HepG2 (cell line): ENCODE measurements around the gene ANAPC1. TPM values are rescaled to one million over a fixed set of nuclear protein-coding genes. Genes with fewer than 3 reads are reported as not detected.

ENCODE experiments used
- ARNT2 ChIP-seq: sonication (generic); formaldehyde crosslinking; IDR thresholded peaks from 2 replicates; pipeline ENCODE4 v1.8.0; 2022; ENCODE audit warnings: mild to moderate bottlenecking, low read depth, missing genetic modification reagents, moderate library complexity
- E2F2 ChIP-seq: sonication (generic); formaldehyde crosslinking; IDR thresholded peaks from 2 replicates; pipeline ENCODE4 v1.4.0; 2020; ENCODE audit warnings: missing genetic modification reagents, borderline replicate concordance
- ETV6 ChIP-seq: sonication (generic); formaldehyde crosslinking; conservative IDR thresholded peaks from 2 replicates; pipeline ENCODE4 v1.4.0; 2020; ENCODE audit warnings: missing genetic modification reagents
- IKZF4 ChIP-seq: sonication (generic); formaldehyde crosslinking; IDR thresholded peaks from 2 replicates; pipeline ENCODE4 v1.5.1; 2020; ENCODE audit warnings: borderline replicate concordance, mild to moderate bottlenecking, low read depth, missing genetic modification reagents; ENCODE audit errors: not compliant biosample characterization
- IRF9 ChIP-seq: sonication (generic); formaldehyde crosslinking; IDR thresholded peaks from 2 replicates; pipeline ENCODE4 v1.8.0; 2022; ENCODE audit warnings: missing genetic modification reagents, mild to moderate bottlenecking, borderline replicate concordance
- JUN ChIP-seq: sonication (generic); formaldehyde crosslinking; IDR thresholded peaks from 2 replicates; pipeline ENCODE4 v1.4.0; 2020; ENCODE audit warnings: mild to moderate bottlenecking, missing genetic modification reagents
- MEF2D ChIP-seq: sonication (generic); formaldehyde crosslinking; IDR thresholded peaks from 2 replicates; pipeline ENCODE4 v1.5.1; 2020; ENCODE audit warnings: mild to moderate bottlenecking, missing genetic modification reagents
- NFE2 ChIP-seq: sonication (generic); formaldehyde crosslinking; IDR thresholded peaks from 2 replicates; pipeline ENCODE4 v1.4.0; 2020; ENCODE audit warnings: missing genetic modification reagents
- SMAD1 ChIP-seq: sonication (generic); formaldehyde crosslinking; IDR thresholded peaks from 2 replicates; pipeline ENCODE4 v1.4.0; 2020; ENCODE audit warnings: missing genetic modification reagents, low read depth, mild to moderate bottlenecking, borderline replicate concordance
- TBL1XR1 ChIP-seq: fragments of 150-350 bp; IDR thresholded peaks from 2 replicates; pipeline ENCODE4 v1.6.1; 2014; ENCODE audit warnings: borderline replicate concordance, low read length; ENCODE audit not compliant: partially characterized antibody
- TMF1 ChIP-seq: sonication (generic); formaldehyde crosslinking; IDR thresholded peaks from 2 replicates; pipeline ENCODE4 v1.8.1; 2022; ENCODE audit warnings: low read depth, missing genetic modification reagents
- TRIM24 ChIP-seq: sonication (generic); formaldehyde crosslinking; IDR thresholded peaks from 2 replicates; pipeline ENCODE4 v1.8.0; 2022; ENCODE audit warnings: mild to moderate bottlenecking, missing genetic modification reagents
- ZNF10 ChIP-seq: sonication (generic); formaldehyde crosslinking; IDR thresholded peaks from 2 replicates; pipeline ENCODE4 v1.4.0; 2020; ENCODE audit warnings: mild to moderate bottlenecking, low read depth, missing genetic modification reagents, borderline replicate concordance
- ZNF160 ChIP-seq: sonication (generic); formaldehyde crosslinking; IDR thresholded peaks from 2 replicates; pipeline ENCODE4 v1.8.0; 2022; ENCODE audit warnings: mild to moderate bottlenecking, inconsistent platforms, missing genetic modification reagents
- ZNF3 ChIP-seq: IDR thresholded peaks from 2 replicates; pipeline ENCODE4 v1.7.0; 2017; ENCODE audit warnings: inconsistent platforms
- ZNF431 ChIP-seq: sonication (generic); formaldehyde crosslinking; IDR thresholded peaks from 2 replicates; pipeline ENCODE4 v1.9.0; 2022; ENCODE audit warnings: missing genetic modification reagents, low read depth, mild to moderate bottlenecking, borderline replicate concordance
- ZNF510 ChIP-seq: sonication (generic); formaldehyde crosslinking; IDR thresholded peaks from 2 replicates; pipeline ENCODE4 v1.4.0; 2020; ENCODE audit warnings: low read depth, mild to moderate bottlenecking, missing genetic modification reagents
- polyA plus RNA-seq, 8 experiments: library from polyadenylated mRNA; depleted of rRNA in 3 of 8; stranded (reverse) in 7 of 8; unstranded in 1 of 8; fragments of >200 nt; fragmentation: Illumina TruSeq in 4 of 8; extraction: Trizol in 4 of 8; gene quantifications; 2 replicates each; pipeline versions ENCODE4 v1.2.1 to v1.2.3, GENCODE V29; 2011 to 2016; ENCODE audit warnings: low read depth in 4 of 8, missing spikeins in 1 of 8, mixed read lengths in 1 of 8; ENCODE audit not compliant: insufficient read depth in 1 of 8
- total RNA-seq, 5 experiments: library from RNA; depleted of rRNA; stranded (reverse); fragments of >200 nt; fragmentation: Illumina TruSeq; extraction: Trizol; gene quantifications; 2 replicates each; pipeline ENCODE4 v1.2.3, GENCODE V29; 2016; ENCODE audit warnings: low read depth in 1 of 5
- TF ChIP-seq, protein P1 (sequence below): sonication (generic); formaldehyde crosslinking; IDR thresholded peaks from 2 replicates; pipeline ENCODE4 v1.9.0; 2021; ENCODE audit warnings: mild to moderate bottlenecking, missing genetic modification reagents
- TF ChIP-seq, protein P2 (sequence below): IDR thresholded peaks from 2 replicates; pipeline ENCODE4 v1.6.1; 2016; ENCODE audit warnings: low read depth, borderline replicate concordance

ANAPC1 gene
- total and polyA plus RNA-seq, 2 of the 13 experiments (the other 11 are each of a cell fraction or from before 2014, with no cell fraction given), result 50.0 to 89.7 TPM

DNA sequence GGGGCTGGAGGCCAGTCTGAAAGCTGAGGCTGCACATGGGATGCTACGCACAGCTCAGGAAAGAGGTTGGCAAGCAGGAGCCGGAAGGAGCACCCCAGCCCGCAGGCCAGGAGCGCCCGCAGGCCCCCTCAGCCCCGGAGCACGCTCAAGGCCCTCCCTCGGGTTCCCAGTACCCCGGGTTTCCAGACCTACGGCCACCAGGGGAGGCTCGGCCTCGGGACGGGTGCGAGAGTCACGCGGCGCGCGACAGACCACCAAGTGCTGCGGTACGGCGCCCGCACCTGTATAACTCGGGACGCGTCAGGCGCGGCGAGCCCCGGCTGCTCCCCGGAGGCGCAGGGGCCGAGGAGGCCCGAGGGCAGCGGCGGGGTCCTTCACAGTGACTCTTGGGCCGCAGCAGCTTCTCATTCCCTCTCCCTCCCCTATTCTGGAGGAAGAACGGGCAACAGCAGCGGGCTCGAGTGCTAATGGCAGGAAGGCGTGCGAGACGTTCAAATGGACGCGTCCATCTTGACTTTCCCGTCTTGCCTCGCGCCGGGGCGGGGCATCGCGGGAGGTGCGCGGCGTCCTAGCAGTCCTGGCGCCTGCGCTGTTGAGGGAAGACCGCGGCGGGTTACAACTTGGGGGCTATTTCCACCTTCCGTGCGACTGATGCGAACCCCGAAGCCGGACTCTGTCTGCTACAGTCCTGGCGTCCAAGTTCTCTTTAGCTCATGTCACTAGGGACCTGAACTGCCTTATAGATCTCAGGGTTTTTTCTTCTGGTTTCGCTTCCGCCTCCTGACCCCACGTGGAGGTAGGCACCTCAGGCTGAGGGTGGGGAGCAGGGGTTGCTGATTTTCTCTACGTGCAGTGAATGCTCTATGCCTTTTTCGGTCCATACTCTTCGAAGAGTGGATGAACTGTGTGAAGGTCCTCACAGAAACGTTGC lies at the start of gene ANAPC1 (continued):
- TF ChIP-seq, protein P1, sequence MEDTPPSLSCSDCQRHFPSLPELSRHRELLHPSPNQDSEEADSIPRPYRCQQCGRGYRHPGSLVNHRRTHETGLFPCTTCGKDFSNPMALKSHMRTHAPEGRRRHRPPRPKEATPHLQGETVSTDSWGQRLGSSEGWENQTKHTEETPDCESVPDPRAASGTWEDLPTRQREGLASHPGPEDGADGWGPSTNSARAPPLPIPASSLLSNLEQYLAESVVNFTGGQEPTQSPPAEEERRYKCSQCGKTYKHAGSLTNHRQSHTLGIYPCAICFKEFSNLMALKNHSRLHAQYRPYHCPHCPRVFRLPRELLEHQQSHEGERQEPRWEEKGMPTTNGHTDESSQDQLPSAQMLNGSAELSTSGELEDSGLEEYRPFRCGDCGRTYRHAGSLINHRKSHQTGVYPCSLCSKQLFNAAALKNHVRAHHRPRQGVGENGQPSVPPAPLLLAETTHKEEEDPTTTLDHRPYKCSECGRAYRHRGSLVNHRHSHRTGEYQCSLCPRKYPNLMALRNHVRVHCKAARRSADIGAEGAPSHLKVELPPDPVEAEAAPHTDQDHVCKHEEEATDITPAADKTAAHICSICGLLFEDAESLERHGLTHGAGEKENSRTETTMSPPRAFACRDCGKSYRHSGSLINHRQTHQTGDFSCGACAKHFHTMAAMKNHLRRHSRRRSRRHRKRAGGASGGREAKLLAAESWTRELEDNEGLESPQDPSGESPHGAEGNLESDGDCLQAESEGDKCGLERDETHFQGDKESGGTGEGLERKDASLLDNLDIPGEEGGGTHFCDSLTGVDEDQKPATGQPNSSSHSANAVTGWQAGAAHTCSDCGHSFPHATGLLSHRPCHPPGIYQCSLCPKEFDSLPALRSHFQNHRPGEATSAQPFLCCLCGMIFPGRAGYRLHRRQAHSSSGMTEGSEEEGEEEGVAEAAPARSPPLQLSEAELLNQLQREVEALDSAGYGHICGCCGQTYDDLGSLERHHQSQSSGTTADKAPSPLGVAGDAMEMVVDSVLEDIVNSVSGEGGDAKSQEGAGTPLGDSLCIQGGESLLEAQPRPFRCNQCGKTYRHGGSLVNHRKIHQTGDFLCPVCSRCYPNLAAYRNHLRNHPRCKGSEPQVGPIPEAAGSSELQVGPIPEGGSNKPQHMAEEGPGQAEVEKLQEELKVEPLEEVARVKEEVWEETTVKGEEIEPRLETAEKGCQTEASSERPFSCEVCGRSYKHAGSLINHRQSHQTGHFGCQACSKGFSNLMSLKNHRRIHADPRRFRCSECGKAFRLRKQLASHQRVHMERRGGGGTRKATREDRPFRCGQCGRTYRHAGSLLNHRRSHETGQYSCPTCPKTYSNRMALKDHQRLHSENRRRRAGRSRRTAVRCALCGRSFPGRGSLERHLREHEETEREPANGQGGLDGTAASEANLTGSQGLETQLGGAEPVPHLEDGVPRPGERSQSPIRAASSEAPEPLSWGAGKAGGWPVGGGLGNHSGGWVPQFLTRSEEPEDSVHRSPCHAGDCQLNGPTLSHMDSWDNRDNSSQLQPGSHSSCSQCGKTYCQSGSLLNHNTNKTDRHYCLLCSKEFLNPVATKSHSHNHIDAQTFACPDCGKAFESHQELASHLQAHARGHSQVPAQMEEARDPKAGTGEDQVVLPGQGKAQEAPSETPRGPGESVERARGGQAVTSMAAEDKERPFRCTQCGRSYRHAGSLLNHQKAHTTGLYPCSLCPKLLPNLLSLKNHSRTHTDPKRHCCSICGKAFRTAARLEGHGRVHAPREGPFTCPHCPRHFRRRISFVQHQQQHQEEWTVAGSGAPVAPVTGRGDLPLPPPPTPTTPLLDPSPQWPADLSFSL (CRISPR knock-in tag), result peak; percentile 75; the same call in 1 of the 2 replicates
- TF ChIP-seq ZNF431 (CRISPR knock-in tag) (peak; percentile 84; the same call in 1 of the 2 replicates), ZNF510 (CRISPR knock-in tag) (peak; percentile 95), E2F2 (peak; percentile 93; the same call in 1 of the 2 replicates), SMAD1 (CRISPR knock-in tag) (peak; percentile 75; the same call in 1 of the 2 replicates), ZNF10 (CRISPR knock-in tag) (no peak), JUN (CRISPR knock-in tag) (0 out of 2 replicates have a peak, but pooled peaks have one; percentile 37), ZNF3 (no peak), ETV6 (CRISPR knock-in tag) (peak; percentile 36), TMF1 (CRISPR knock-in tag) (peak; percentile 76), TRIM24 (no peak), ZNF160 (peak; percentile 90), IKZF4 (CRISPR knock-in tag) (no peak), IRF9 (CRISPR knock-in tag) (peak; percentile 84; the same call in 1 of the 2 replicates), TBL1XR1 (peak; percentile 51), NFE2 (0 out of 2 replicates have a peak, but pooled peaks have one; percentile 3), MEF2D (CRISPR knock-in tag) (0 out of 2 replicates have a peak, but pooled peaks have one; percentile 28), ARNT2 (CRISPR knock-in tag) (peak; percentile 91; the same call in 1 of the 2 replicates)
- TF ChIP-seq, protein P2, sequence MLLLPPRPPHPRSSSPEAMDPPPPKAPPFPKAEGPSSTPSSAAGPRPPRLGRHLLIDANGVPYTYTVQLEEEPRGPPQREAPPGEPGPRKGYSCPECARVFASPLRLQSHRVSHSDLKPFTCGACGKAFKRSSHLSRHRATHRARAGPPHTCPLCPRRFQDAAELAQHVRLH (CRISPR knock-in tag), result peak; percentile 79; the same call in 1 of the 2 replicates
